HG03439 (cell line): ENCODE data around the gene TRAF6.
"Not testable (repeated sequence)": the region's sequence is repeated elsewhere in the genome, so short reads cannot be mapped to it uniquely, and the experiment has no call there.

Source experiments
- ATAC-seq: cut with Tn5 transposase; IDR thresholded peaks from one replicate; pipeline ENCODE4 v1.9.1; 2021; ENCODE audit warnings: mild to moderate bottlenecking, moderate library complexity; ENCODE audit not compliant: unreplicated experiment

The TRAF6 gene

DNA sequence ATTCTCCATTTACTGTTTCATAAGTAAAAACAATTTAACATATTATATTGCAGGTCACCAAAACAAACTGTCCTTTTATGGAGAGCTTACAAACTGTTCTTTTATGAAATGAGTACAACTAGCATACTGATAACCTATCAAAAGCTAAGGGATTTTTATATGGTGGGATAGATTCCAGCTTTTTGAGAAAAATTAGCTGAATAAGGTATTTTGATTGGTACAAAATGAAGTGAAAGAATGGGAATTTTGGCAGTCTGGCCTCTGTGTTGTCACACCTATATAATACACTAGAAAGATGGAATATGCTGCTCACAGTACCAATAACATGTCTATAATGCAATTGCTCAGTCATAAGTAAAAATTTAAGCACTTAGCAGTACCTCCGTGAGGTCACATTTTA is 11.4 kb downstream of the TRAF6 start:
- ATAC-seq = no peak

GRCh38 chr11:36493332-36493731 is 16.7 kb downstream of the TRAF6 start:
- ATAC-seq = no peak

GRCh38 chr11:36492724-36493304 is 17.3 kb downstream of the TRAF6 start:
- ATAC-seq = peak; percentile 60

GRCh38 chr11:36490026-36490806 is 19.9 kb downstream of the TRAF6 start:
- ATAC-seq = no peak

DNA sequence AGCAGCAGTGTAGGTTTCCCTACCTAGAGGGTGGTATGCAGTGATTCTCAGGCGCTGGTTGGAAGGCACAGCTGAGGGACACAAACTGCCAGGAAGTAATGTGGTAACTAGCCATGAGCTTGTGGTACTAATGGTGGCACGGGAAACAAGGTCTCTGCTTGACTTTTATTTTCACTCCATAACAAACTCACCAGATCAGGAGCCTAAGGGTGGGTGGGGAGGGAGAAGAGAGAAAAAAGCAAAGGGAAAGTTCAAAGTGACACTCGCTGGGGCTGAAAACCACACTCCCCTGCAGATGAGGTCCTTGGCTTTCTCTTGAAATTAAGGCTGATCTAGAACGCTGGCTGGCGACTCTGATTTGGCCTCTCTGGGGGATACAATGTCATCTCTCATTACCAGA is 22.0 kb downstream of the TRAF6 start:
- no peak for ATAC-seq

DNA sequence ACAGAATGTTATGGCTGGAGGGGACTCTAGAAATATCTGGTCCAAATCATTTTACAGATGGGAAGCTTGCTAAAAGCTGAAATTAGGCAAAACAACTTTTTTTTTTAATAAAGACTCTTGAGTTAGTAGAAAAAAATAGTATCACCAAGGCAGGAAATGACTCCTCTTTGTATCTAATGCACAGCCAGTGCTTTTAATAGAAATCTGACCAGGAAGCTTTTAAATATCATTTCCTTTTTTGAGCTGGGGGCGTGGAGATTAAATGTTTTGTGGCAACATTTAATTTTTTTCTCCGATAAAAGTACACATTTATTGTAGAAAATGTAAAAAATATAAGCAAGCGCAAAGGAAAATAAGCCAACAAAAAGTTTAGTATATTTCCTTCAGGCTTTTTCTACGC is 22.5 kb downstream of the TRAF6 start:
- no peak for ATAC-seq

DNA sequence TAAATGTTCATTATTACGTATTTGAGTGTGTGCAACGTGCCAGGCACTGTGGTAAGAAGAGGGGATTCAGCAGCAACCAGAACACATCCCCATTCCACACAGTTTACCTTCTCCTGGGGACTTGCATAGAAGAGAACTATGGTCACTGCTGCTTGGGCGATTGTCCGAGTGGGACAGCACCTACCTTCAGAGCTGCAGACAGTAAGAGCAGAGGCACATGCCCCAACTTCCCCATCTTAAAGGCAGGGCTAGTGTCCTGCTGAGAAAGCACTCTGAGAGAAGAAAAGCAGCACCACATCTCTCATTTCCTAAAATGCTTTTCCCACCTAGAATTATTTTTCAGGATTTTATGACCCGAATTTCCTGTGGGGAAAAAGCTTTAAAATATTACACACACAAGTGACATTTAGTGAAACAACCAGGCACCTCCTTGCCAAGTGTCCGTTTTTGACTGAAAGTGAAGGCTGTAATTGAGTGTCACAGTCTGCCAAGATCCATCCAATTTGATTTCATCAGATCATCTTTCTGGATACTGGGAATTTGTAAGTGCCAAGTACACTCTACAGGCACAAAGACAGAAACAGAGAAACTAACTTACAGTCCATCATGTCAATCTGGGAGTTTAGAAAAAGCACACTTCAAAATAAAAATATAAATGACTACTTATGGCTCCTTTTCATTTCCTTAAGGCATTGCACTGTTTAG is 24.6 kb downstream of the TRAF6 start:
- ATAC-seq = no peak

DNA sequence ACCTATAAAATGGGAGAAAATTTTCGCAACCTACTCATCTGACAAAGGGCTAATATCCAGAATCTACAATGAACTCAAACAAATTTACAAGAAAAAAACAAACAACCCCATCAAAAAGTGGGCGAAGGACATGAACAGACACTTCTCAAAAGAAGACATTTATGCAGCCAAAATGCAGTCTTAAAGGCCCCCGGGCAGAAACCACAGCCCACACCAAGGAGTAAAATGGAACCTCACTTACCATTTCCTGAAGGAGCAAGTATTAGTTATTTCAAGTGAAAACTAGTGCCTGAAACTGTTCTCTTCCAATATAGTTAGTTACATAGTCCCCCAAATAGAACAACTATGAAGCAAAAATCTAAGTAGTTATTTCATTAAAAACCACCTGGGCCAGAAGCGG is 27.0 kb downstream of the TRAF6 start:
- ATAC-seq = not testable (repeated sequence)

DNA sequence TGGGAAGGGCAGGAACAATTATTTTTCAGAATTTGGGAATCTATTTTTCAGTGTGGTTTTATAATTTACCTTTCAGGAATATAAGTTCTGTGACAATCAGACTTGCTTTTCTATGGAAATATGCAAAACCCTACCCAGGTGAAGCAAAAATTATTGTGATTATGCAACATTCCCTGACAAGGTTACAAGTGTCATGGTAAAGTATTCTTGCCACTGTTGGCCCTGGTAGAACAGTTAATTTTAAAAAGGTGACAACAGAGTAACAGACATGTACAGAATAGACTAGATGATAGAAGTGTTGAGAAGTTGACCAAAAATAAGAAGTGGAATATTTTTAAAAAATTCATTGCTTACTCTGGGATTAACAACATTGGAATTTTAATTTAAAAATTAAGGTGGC is 29.2 kb downstream of the TRAF6 start:
- ATAC-seq = no peak

DNA sequence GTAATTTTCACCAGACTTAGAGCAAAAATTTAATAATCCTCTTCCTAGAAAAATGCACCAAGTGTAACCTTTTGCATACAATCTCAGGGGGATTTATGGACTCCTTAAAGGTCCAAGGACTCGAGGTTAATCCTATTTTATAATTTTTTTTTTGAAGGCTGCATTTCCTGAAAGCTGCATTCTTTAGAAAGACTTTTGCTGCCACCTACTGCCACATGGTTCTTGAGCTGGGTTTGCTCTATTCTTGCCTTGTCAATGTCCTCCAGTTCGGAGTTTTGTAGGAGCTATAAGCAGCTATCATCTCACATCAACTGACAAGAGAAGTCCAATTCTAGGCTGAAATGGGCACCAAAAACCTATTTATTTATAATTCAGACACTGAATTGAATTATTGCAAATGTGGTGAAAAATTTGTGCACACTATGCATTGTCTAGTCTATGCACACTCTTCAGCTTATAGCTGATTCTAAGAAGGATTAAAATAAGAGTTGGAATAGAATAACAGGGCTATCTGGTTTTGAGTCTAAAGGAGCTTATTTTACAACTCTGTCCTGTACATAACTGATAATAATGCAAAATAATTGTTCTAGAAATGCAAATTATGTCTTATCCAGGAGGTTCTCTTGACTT is 31.3 kb downstream of the TRAF6 start:
- no peak for ATAC-seq

GRCh38 chr11:36475192-36475591 is 34.9 kb downstream of the TRAF6 start:
- no peak for ATAC-seq

DNA sequence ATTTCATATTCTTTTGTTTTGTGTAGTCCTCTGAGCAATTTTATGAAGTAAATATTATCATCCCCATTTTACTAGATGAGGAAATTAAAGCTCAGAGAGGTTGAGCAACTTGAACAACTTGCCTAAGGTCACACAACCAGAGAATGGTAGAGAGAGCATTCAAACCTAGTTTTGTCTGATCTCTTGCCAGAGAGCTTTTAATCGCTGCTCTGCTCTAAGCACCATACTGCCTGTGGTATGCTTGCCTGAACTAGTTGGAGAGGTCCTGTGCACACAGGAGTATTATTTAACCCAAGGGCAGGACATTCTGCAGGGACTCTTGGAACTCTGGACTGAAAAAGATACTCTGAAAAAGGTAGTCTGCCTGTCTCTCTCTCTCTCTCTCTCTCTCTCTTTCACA is 38.5 kb downstream of the TRAF6 start:
- no peak for ATAC-seq

GRCh38 chr11:36469881-36470802 is 39.9 kb downstream of the TRAF6 start:
- ATAC-seq = no peak

DNA sequence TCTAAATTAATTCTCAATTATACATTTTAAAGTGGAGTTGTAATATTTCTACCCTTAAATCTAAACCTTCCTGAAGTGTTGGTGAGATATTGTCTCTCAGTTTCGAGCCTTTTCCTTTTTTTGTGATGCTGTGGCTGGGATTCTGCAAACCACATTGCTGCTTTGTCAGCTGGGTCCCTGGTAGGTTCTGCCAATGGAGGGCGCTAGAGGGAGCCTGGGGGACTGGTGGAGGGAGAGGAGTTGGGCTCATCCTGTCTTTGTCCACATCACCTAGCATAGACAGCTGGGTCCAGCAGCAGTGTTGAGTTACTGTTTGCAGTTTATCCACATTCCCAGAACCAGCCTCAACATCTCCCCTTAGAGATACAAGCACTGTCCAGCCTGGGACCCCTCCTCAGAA is 41.0 kb downstream of the TRAF6 start:
- ATAC-seq = no peak

- no peak for ATAC-seq
These were observed 42.2 kb downstream of the TRAF6 start for GRCh38 chr11:36467916-36468315.

DNA sequence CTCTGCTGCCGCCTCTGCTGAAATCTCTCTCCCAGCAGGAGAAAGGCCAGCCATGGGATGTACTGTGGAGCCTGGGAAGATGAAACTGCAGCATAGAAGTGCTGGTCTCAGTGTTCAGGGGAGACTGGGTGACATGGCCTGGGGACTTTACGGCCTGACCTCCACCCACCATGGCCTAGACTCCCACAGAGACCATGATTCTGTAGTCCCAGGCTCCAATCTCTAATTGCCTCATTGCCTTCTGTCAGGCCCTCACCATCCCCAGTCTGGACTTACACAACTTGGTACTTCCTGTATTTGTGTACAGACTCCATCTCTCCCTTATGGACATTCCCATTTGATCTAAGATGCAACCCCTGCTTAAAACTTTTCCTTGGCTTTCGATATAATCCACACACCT is 43.1 kb downstream of the TRAF6 start:
- no peak for ATAC-seq

DNA sequence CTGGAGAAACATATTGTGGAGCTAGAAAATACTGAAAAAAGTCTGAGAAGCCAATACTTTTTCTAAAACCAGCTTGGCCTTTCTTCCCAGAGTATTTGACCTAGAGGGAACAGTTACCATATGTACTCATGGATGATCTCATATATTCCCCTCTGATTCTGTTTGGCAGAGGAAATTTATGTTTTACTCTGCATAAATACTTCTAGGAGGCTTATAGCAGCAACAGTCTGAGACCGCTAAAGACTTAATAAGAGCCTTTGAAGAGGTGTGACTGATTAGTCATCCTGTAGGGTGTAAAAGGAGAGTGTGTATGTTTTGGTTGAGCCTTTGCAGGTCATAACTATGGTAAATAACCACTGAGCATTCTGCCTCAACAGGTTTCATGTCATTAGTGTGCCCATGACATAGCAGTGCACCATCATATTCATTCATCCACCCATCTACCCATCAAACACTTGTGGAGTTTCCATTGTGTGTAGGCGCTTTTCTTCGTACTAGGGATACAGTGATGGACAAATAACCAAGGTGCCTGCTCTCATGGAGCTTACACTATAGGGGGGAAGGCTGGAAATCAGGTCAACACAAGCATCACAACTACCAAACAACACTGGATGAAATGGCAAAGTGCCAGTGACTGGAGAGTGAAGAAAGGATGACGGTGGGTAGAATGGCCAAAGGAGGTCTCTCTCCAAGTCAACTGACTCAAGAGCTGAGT is 44.5 kb downstream of the TRAF6 start:
- ATAC-seq = no peak

- no peak for ATAC-seq
These were observed 45.4 kb downstream of the TRAF6 start for GRCh38 chr11:36464720-36465119.

DNA sequence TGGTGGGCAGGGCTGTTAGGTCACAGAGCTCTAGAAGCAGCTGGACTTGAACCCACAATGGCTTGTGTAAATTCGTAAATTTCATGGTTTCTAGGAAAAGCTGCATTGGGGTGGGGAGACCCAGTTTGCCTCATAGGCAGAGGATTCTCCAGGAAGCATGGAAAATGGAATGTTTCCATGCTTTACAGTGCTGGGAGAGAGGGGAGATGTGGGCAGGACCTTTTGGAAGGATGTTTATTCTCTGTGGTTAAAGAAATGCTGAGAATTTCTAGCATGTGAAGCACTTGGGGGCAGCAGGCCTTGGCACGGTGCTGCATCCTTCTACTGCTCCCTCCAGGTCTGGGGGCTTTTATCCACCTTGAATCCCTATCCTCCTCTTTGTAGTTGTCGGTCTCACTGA is 46.3 kb downstream of the TRAF6 start:
- no peak for ATAC-seq

GRCh38 chr11:36462321-36462720 is 47.8 kb downstream of the TRAF6 start:
- ATAC-seq = no peak
